Measurements from ENCODE around the gene SKAP1.

- no peak for TF ChIP-seq CTCF (IDR thresholded peaks at IDR 0.05)
- no peak for TF ChIP-seq POLR2A (IDR thresholded peaks at IDR 0.05)
Measured at GRCh38 chr17:48231995-48232959, 197.7 kb downstream of the SKAP1 start.

All from heart left ventricle (tissue), 13 donors.